Gastrocnemius medialis (tissue), 4 donors: Measurements from ENCODE around the gene AMZ1. TPM values are rescaled to one million over a fixed set of nuclear protein-coding genes. Genes with fewer than 3 reads are reported as not detected.

Experiments
- ATAC-seq, 2 donors: fragments of 150-250 bp; one replicate each; pipeline ENCODE4 v1.9.1; 2016
- DNase-seq, 2 donors: peaks; one replicate each; pipeline ENCODE4 v3.0.0-alpha.2; 2019
- H3K27ac ChIP-seq, 4 donors: fragments of 200-600 bp; sonication (generic); 1 replicate in 1 of 4; 2 replicates in 3 of 4; pipeline ENCODE4 v1.5.1; 2016 to 2018; ENCODE audit warnings: mild to moderate bottlenecking in 2 of 4, moderate library complexity in 1 of 4
- H3K27me3 ChIP-seq, 3 donors: fragments of 200-600 bp; sonication (generic) in 2 of 3; 1 replicate in 1 of 3; 2 replicates in 2 of 3; pipeline versions ENCODE4 v1.5.1 to v1.6.0; 2016 to 2019; ENCODE audit warnings: mild to moderate bottlenecking in 1 of 3, moderate library complexity in 1 of 3
- H3K36me3 ChIP-seq, 2 donors: fragments of 200-600 bp; sonication (generic) in 1 of 2; one replicate each; pipeline ENCODE4 v1.5.1; 2017 to 2018
- H3K4me1 ChIP-seq, 2 donors: fragments of 200-600 bp; sonication (generic) in 1 of 2; one replicate each; pipeline ENCODE4 v1.5.1; 2016 to 2017; ENCODE audit warnings: mild to moderate bottlenecking in 2 of 2
- H3K4me3 ChIP-seq, 4 donors: fragments of 200-600 bp; sonication (generic) in 3 of 4; 1 replicate in 1 of 4; 2 replicates in 3 of 4; pipeline ENCODE4 v1.5.1; 2016 to 2019; ENCODE audit warnings: mild to moderate bottlenecking in 2 of 4
- H3K9me3 ChIP-seq, 3 donors: fragments of 200-600 bp; sonication (generic) in 2 of 3; 1 replicate in 1 of 3; 2 replicates in 2 of 3; pipeline ENCODE4 v1.5.1; 2016 to 2019
- POLR2A ChIP-seq, 2 donors: fragments of 450-650 bp; IDR thresholded peaks; one replicate each; pipeline ENCODE4 v1.6.1; 2017; ENCODE audit warnings: antibody characterized with exemption in 2 of 2, mild to moderate bottlenecking in 2 of 2, moderate library complexity in 2 of 2
- in situ Hi-C, 4 donors: fragments of 200-750 bp; cut with MboI; loops; one replicate each; pipeline versions ENCODE4 v1.15.0 to v1.8.0; 2017; ENCODE audit warnings: low sequenced_read_pairs in 4 of 4
- intact Hi-C: fragments of 100-400 bp; cut with DNase I; formaldehyde crosslinking; loops from one replicate; pipeline ENCODE4 v1.15.1; 2023; ENCODE audit warnings: low total_unique reads
- total RNA-seq, 4 donors: library from RNA; depleted of rRNA; stranded (reverse); fragments of >200 nt; gene quantifications; one replicate each; pipeline versions ENCODE4 v1.1.0 to v1.2.3, GENCODE V29; 2016
- TF ChIP-seq, protein P1 (sequence below), 5 experiments: fragments of 450-650 bp in 3 of 5; fragments of 200-600 bp in 2 of 5; sonication (generic) in 2 of 5; IDR thresholded peaks in 4 of 5; conservative IDR thresholded peaks in 1 of 5; 1 replicate in 4 of 5; 2 replicates in 1 of 5; pipeline ENCODE4 v1.5.1; 2016 to 2019; ENCODE audit warnings: antibody characterized with exemption in 5 of 5, mild to moderate bottlenecking in 3 of 5, moderate library complexity in 3 of 5

Gene AMZ1
- total RNA-seq, 4 donors from 2014 or later, result not detected

GRCh38 chr7:2700141-2700850 is 12.3 kb downstream of the AMZ1 start:
- H3K9me3 ChIP-seq, result no peaks in the 10 kb centered on the region
- intact Hi-C loops, result no loop called here
- H3K36me3 ChIP-seq, result no peaks in the 10 kb centered on the region
- no peak overlapping the region for H3K4me3 ChIP-seq
- no peaks in the 10 kb centered on the region for H3K4me1 ChIP-seq
- in situ Hi-C loops, result no loop called here
- no peak for ATAC-seq
- H3K27ac ChIP-seq, result no peak overlapping the region
- DNase-seq, result no peak
- no peaks in the 10 kb centered on the region for H3K27me3 ChIP-seq
- TF ChIP-seq, protein P1, sequence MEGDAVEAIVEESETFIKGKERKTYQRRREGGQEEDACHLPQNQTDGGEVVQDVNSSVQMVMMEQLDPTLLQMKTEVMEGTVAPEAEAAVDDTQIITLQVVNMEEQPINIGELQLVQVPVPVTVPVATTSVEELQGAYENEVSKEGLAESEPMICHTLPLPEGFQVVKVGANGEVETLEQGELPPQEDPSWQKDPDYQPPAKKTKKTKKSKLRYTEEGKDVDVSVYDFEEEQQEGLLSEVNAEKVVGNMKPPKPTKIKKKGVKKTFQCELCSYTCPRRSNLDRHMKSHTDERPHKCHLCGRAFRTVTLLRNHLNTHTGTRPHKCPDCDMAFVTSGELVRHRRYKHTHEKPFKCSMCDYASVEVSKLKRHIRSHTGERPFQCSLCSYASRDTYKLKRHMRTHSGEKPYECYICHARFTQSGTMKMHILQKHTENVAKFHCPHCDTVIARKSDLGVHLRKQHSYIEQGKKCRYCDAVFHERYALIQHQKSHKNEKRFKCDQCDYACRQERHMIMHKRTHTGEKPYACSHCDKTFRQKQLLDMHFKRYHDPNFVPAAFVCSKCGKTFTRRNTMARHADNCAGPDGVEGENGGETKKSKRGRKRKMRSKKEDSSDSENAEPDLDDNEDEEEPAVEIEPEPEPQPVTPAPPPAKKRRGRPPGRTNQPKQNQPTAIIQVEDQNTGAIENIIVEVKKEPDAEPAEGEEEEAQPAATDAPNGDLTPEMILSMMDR (IDR thresholded peaks at IDR 0.05 in 4 of 5, conservative IDR thresholded peaks at IDR 0.05 in 1 of 5), result no peak
- no peak for TF ChIP-seq POLR2A (IDR thresholded peaks at IDR 0.05)

- Histone ChIP-seq H3K4me3 (no peak overlapping the region), H3K27me3 (no peaks in the 10 kb centered on the region), H3K27ac (no peak overlapping the region), H3K4me1 (no peaks in the 10 kb centered on the region), H3K9me3 (no peaks in the 10 kb centered on the region), H3K36me3 (no peaks in the 10 kb centered on the region)
- in situ Hi-C loops, result no loop called here
- TF ChIP-seq, protein P1 (IDR thresholded peaks at IDR 0.05 in 4 of 5, conservative IDR thresholded peaks at IDR 0.05 in 1 of 5), result no peak
- no peak for DNase-seq
- ATAC-seq, result peak; percentile 14 to 20
- intact Hi-C loops, result no loop called here
These were observed 13.4 kb downstream of the AMZ1 start for GRCh38 chr7:2701424-2701823.

- H3K27me3 ChIP-seq, result no peaks in the 10 kb centered on the region
- peak; percentile 54 to 71 for DNase-seq
- no peak overlapping the region for H3K4me3 ChIP-seq
- ATAC-seq, result peak; percentile 59 to 73
- no peak for TF ChIP-seq POLR2A (IDR thresholded peaks at IDR 0.05)
- TF ChIP-seq, protein P1 (IDR thresholded peaks at IDR 0.05 in 4 of 5, conservative IDR thresholded peaks at IDR 0.05 in 1 of 5), result no peak
- no peaks in the 10 kb centered on the region for H3K9me3 ChIP-seq
- intact Hi-C loops (no loop called here), in situ Hi-C loops (no loop called here)
- no peaks in the 10 kb centered on the region for H3K4me1 ChIP-seq
- no peak overlapping the region for H3K27ac ChIP-seq
- H3K36me3 ChIP-seq, result no peaks in the 10 kb centered on the region
These were observed 14.0 kb downstream of the AMZ1 start for GRCh38 chr7:2701832-2702593.

DNA sequence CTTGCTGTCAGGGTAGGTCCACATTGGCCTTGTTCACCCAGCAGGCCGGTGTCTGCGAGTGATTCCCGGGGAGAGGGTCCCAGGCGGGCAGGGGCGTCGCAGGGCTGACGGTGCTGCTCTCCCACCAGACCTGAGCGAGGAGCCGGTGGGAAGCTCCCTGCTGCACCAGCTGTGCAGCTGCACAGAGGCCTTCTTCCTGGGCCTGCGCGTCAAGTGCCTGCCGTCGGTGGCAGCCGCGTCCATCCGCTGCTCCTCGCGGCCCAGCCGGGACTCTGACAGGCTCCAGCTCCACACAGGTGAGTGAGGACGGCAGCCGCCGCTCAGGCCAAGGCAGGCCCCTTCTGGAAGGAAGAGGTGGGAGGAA is 14.6 kb downstream of the AMZ1 start:
- TF ChIP-seq, protein P1 (IDR thresholded peaks at IDR 0.05 in 4 of 5, conservative IDR thresholded peaks at IDR 0.05 in 1 of 5), result no peak
- no peak for TF ChIP-seq POLR2A (IDR thresholded peaks at IDR 0.05)
- Histone ChIP-seq H3K27ac (no peak overlapping the region), H3K27me3 (peaks cover 0 to 4% (median 0%) of the 10 kb centered on the region in 3 donors), H3K36me3 (no peaks in the 10 kb centered on the region), H3K4me1 (no peaks in the 10 kb centered on the region), H3K4me3 (no peak overlapping the region), H3K9me3 (no peaks in the 10 kb centered on the region)
- in situ Hi-C loops, result no loop called here
- ATAC-seq, result no peak
- intact Hi-C loops, result no loop called here
- DNase-seq, result no peak
